WTC11 (cell line): ENCODE results near the gene STPG2. TPM values are rescaled to one million over a fixed set of nuclear protein-coding genes. Genes with fewer than 3 reads are reported as not detected.

Source experiments
- ATAC-seq: fragments of 200-7000 bp; cut with Tn5 transposase; 2 replicates; pipeline ENCODE4 v1.10.0; 2021; ENCODE audit warnings: mild to moderate bottlenecking, moderate library complexity
- CTCF ChIA-PET: fragments of 300-600 bp; sonication (Branson Sonifier 250); formaldehyde crosslinking; loops from one replicate; lab custom pipeline; 2021; ENCODE audit warnings: antibody characterized with exemption; lab: Charles Lee
- POLR2A ChIA-PET: fragments of 350-600 bp; sonication (Branson Sonifier 250); formaldehyde crosslinking; loops from one replicate; lab custom pipeline; 2021; ENCODE audit warnings: antibody characterized with exemption; lab: Charles Lee
- DNase-seq: peaks from one replicate; pipeline ENCODE4 v3.0.0; 2021; ENCODE audit warnings: low spot score
- H3K27ac Mint-ChIP-seq: 2 replicates; pipeline ENCODE4 v1.8.0; 2021; ENCODE audit warnings: mixed read lengths
- H3K27me3 Mint-ChIP-seq: 2 replicates; pipeline ENCODE4 v1.8.0; 2021; ENCODE audit warnings: low read depth, mild to moderate bottlenecking, moderate library complexity, mixed read lengths
- H3K36me3 Mint-ChIP-seq: 2 replicates; pipeline ENCODE4 v1.8.0; 2021; ENCODE audit warnings: mixed read lengths
- H3K4me1 Mint-ChIP-seq: 2 replicates; pipeline ENCODE4 v1.8.0; 2022; ENCODE audit warnings: mixed read lengths
- H3K4me3 Mint-ChIP-seq: 2 replicates; pipeline ENCODE4 v1.8.0; 2021; ENCODE audit warnings: mild to moderate bottlenecking, moderate library complexity, mixed read lengths
- H3K9me3 Mint-ChIP-seq: 2 replicates; pipeline ENCODE4 v1.8.0; 2021; ENCODE audit warnings: mixed read lengths
- ARID4B ChIP-seq: sonication (generic); formaldehyde crosslinking; IDR thresholded peaks from 2 replicates; pipeline ENCODE4 v1.8.0; 2023; ENCODE audit warnings: missing genetic modification reagents, mild to moderate bottlenecking, borderline replicate concordance
- CBFB ChIP-seq: sonication (generic); formaldehyde crosslinking; IDR thresholded peaks from 2 replicates; pipeline ENCODE4 v1.8.1; 2022; ENCODE audit warnings: mild to moderate bottlenecking, low read depth, missing genetic modification reagents
- CREM ChIP-seq: sonication (generic); formaldehyde crosslinking; IDR thresholded peaks from 2 replicates; pipeline ENCODE4 v1.8.1; 2022; ENCODE audit warnings: mild to moderate bottlenecking, missing genetic modification reagents, moderate library complexity
- EMX1 ChIP-seq: fragments of 250-450 bp; sonication (Bioruptor Pico); IDR thresholded peaks from 2 replicates; pipeline ENCODE4 v1.8.0; 2021; ENCODE audit warnings: mild to moderate bottlenecking
- NR3C1 ChIP-seq: sonication (generic); formaldehyde crosslinking; conservative IDR thresholded peaks from 2 replicates; pipeline ENCODE4 v1.8.1; 2023; ENCODE audit warnings: low read depth, mild to moderate bottlenecking, missing genetic modification reagents
- RELA ChIP-seq: sonication (generic); formaldehyde crosslinking; IDR thresholded peaks from 2 replicates; pipeline ENCODE4 v1.8.1; 2022; ENCODE audit warnings: missing genetic modification reagents, mild to moderate bottlenecking, borderline replicate concordance
- TEAD4 ChIP-seq: sonication (generic); formaldehyde crosslinking; IDR thresholded peaks from 2 replicates; pipeline ENCODE4 v1.8.0; 2022; ENCODE audit warnings: mild to moderate bottlenecking, missing genetic modification reagents
- ZBTB21 ChIP-seq: sonication (generic); formaldehyde crosslinking; IDR thresholded peaks from 2 replicates; pipeline ENCODE4 v1.8.1; 2023; ENCODE audit warnings: mild to moderate bottlenecking, missing genetic modification reagents, borderline replicate concordance
- ZNF121 ChIP-seq: sonication (generic); formaldehyde crosslinking; IDR thresholded peaks from 2 replicates; pipeline ENCODE4 v1.8.0; 2023; ENCODE audit warnings: missing genetic modification reagents
- ZNF232 ChIP-seq: sonication (generic); formaldehyde crosslinking; IDR thresholded peaks from 2 replicates; pipeline ENCODE4 v1.8.0; 2022; ENCODE audit warnings: mild to moderate bottlenecking, missing genetic modification reagents
- ZNF263 ChIP-seq: sonication (generic); formaldehyde crosslinking; IDR thresholded peaks from 2 replicates; pipeline ENCODE4 v1.8.1; 2022; ENCODE audit warnings: low read depth, mild to moderate bottlenecking, moderate library complexity, missing genetic modification reagents
- ZNF396 ChIP-seq: fragments of 250-450 bp; sonication (Bioruptor Pico); IDR thresholded peaks from 2 replicates; pipeline ENCODE4 v1.8.0; 2021; ENCODE audit warnings: mild to moderate bottlenecking, moderate library complexity, borderline replicate concordance
- total RNA-seq: library from RNA; stranded (reverse); gene quantifications from 3 replicates; pipeline ENCODE4 v1.2.3, GENCODE V29; 2021
- TF ChIP-seq, protein P1 (sequence below): sonication (generic); formaldehyde crosslinking; conservative IDR thresholded peaks from 2 replicates; pipeline ENCODE4 v1.8.1; 2022; ENCODE audit warnings: mild to moderate bottlenecking, missing genetic modification reagents
- TF ChIP-seq, protein P2 (sequence below): sonication (generic); formaldehyde crosslinking; IDR thresholded peaks from 2 replicates; pipeline ENCODE4 v1.8.1; 2023; ENCODE audit warnings: mild to moderate bottlenecking, missing genetic modification reagents, borderline replicate concordance
- TF ChIP-seq, protein P3 (sequence below): fragments of 250-450 bp; sonication (Bioruptor Pico); IDR thresholded peaks from 2 replicates; pipeline ENCODE4 v1.9.0; 2021; ENCODE audit warnings: moderate library complexity, mild to moderate bottlenecking, inconsistent platforms, borderline replicate concordance
- TF ChIP-seq, protein P4 (sequence below): fragments of 250-450 bp; sonication (Bioruptor Pico); IDR thresholded peaks from 2 replicates; pipeline ENCODE4 v1.9.0; 2021; ENCODE audit warnings: mild to moderate bottlenecking
- TF ChIP-seq, protein P5 (sequence below): sonication (generic); formaldehyde crosslinking; IDR thresholded peaks from 2 replicates; pipeline ENCODE4 v1.8.1; 2023; ENCODE audit warnings: mild to moderate bottlenecking, moderate library complexity, missing genetic modification reagents
- TF ChIP-seq, protein P6 (sequence below): fragments of 250-450 bp; sonication (Bioruptor Pico); conservative IDR thresholded peaks from 2 replicates; pipeline ENCODE4 v1.9.0; 2021; ENCODE audit warnings: mild to moderate bottlenecking
- TF ChIP-seq, protein P7 (sequence below): sonication (generic); formaldehyde crosslinking; IDR thresholded peaks from 2 replicates; pipeline ENCODE4 v1.8.0; 2022; ENCODE audit warnings: mild to moderate bottlenecking, missing genetic modification reagents

STPG2 gene
- total RNA-seq, 1 experiment from 2014 or later: 0.17 TPM

DNA sequence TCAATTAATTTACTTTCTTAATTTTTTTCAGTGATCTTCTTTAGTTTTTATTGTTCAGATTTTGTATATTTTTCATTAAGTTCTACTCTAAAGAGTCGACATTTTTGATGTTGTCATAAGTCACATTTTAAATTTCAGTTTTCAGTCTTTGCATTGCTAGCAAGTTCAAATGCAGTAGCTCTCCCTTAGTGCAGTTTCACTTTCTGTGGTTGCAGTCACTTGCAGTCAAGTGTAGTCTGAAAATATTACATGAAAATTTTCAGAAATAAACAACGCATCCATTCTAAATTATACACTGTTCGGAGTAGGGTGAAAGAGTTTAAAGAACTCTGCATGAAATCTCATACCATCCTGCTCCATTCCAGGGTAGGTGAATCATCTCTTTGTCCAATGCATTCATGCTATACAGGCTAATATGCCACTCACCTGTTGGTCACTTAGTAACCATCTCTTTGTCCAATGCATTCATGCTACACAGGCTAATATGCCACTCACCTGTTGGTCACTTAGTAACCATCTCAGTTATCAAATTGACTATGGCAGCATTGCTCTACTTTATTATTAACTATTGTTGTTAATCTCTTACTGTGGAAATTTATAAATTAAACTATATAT, 356.9 kb downstream of the STPG2 start:
- POLR2A ChIA-PET: no interaction called here
- DNase-seq (no peak), ATAC-seq (no peak)
- Mint-ChIP-seq H3K27me3 (no peaks in the 10 kb centered on the region), H3K4me3 (no peak overlapping the region), H3K9me3 (peaks cover 13% of the 10 kb centered on the region), H3K36me3 (no peaks in the 10 kb centered on the region), H3K4me1 (no peaks in the 10 kb centered on the region; the same call in 1 of the 2 replicates), H3K27ac (no peak overlapping the region)
- CTCF ChIA-PET: no interaction called here
- TF ChIP-seq TEAD4 (no peak), ZNF232 (CRISPR knock-in tag) (no peak), RELA (CRISPR knock-in tag) (no peak), CBFB (CRISPR knock-in tag) (no peak), EMX1 (CRISPR knock-in tag) (no peak), ZNF263 (CRISPR knock-in tag) (no peak), ZBTB21 (CRISPR knock-in tag) (no peak), CREM (no peak), ARID4B (no peak), NR3C1 (CRISPR knock-in tag) (no peak), ZNF121 (CRISPR knock-in tag) (no peak), ZNF396 (no peak)
- TF ChIP-seq, protein P1, sequence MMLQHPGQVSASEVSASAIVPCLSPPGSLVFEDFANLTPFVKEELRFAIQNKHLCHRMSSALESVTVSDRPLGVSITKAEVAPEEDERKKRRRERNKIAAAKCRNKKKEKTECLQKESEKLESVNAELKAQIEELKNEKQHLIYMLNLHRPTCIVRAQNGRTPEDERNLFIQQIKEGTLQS (CRISPR knock-in tag): no peak
- TF ChIP-seq, protein P2, sequence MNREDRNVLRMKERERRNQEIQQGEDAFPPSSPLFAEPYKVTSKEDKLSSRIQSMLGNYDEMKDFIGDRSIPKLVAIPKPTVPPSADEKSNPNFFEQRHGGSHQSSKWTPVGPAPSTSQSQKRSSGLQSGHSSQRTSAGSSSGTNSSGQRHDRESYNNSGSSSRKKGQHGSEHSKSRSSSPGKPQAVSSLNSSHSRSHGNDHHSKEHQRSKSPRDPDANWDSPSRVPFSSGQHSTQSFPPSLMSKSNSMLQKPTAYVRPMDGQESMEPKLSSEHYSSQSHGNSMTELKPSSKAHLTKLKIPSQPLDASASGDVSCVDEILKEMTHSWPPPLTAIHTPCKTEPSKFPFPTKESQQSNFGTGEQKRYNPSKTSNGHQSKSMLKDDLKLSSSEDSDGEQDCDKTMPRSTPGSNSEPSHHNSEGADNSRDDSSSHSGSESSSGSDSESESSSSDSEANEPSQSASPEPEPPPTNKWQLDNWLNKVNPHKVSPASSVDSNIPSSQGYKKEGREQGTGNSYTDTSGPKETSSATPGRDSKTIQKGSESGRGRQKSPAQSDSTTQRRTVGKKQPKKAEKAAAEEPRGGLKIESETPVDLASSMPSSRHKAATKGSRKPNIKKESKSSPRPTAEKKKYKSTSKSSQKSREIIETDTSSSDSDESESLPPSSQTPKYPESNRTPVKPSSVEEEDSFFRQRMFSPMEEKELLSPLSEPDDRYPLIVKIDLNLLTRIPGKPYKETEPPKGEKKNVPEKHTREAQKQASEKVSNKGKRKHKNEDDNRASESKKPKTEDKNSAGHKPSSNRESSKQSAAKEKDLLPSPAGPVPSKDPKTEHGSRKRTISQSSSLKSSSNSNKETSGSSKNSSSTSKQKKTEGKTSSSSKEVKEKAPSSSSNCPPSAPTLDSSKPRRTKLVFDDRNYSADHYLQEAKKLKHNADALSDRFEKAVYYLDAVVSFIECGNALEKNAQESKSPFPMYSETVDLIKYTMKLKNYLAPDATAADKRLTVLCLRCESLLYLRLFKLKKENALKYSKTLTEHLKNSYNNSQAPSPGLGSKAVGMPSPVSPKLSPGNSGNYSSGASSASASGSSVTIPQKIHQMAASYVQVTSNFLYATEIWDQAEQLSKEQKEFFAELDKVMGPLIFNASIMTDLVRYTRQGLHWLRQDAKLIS (CRISPR knock-in tag): no peak
- TF ChIP-seq, protein P3, sequence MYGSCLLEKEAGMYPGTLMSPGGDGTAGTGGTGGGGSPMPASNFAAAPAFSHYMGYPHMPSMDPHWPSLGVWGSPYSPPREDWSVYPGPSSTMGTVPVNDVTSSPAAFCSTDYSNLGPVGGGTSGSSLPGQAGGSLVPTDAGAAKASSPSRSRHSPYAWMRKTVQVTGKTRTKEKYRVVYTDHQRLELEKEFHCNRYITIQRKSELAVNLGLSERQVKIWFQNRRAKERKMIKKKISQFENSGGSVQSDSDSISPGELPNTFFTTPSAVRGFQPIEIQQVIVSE: no peak
- TF ChIP-seq, protein P4, sequence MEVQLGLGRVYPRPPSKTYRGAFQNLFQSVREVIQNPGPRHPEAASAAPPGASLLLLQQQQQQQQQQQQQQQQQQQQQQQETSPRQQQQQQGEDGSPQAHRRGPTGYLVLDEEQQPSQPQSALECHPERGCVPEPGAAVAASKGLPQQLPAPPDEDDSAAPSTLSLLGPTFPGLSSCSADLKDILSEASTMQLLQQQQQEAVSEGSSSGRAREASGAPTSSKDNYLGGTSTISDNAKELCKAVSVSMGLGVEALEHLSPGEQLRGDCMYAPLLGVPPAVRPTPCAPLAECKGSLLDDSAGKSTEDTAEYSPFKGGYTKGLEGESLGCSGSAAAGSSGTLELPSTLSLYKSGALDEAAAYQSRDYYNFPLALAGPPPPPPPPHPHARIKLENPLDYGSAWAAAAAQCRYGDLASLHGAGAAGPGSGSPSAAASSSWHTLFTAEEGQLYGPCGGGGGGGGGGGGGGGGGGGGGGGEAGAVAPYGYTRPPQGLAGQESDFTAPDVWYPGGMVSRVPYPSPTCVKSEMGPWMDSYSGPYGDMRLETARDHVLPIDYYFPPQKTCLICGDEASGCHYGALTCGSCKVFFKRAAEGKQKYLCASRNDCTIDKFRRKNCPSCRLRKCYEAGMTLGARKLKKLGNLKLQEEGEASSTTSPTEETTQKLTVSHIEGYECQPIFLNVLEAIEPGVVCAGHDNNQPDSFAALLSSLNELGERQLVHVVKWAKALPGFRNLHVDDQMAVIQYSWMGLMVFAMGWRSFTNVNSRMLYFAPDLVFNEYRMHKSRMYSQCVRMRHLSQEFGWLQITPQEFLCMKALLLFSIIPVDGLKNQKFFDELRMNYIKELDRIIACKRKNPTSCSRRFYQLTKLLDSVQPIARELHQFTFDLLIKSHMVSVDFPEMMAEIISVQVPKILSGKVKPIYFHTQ: no peak
- TF ChIP-seq, protein P5, sequence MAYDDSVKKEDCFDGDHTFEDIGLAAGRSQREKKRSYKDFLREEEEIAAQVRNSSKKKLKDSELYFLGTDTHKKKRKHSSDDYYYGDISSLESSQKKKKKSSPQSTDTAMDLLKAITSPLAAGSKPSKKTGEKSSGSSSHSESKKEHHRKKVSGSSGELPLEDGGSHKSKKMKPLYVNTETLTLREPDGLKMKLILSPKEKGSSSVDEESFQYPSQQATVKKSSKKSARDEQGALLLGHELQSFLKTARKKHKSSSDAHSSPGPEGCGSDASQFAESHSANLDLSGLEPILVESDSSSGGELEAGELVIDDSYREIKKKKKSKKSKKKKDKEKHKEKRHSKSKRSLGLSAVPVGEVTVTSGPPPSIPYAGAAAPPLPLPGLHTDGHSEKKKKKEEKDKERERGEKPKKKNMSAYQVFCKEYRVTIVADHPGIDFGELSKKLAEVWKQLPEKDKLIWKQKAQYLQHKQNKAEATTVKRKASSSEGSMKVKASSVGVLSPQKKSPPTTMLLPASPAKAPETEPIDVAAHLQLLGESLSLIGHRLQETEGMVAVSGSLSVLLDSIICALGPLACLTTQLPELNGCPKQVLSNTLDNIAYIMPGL (CRISPR knock-in tag): no peak
- TF ChIP-seq, protein P6, sequence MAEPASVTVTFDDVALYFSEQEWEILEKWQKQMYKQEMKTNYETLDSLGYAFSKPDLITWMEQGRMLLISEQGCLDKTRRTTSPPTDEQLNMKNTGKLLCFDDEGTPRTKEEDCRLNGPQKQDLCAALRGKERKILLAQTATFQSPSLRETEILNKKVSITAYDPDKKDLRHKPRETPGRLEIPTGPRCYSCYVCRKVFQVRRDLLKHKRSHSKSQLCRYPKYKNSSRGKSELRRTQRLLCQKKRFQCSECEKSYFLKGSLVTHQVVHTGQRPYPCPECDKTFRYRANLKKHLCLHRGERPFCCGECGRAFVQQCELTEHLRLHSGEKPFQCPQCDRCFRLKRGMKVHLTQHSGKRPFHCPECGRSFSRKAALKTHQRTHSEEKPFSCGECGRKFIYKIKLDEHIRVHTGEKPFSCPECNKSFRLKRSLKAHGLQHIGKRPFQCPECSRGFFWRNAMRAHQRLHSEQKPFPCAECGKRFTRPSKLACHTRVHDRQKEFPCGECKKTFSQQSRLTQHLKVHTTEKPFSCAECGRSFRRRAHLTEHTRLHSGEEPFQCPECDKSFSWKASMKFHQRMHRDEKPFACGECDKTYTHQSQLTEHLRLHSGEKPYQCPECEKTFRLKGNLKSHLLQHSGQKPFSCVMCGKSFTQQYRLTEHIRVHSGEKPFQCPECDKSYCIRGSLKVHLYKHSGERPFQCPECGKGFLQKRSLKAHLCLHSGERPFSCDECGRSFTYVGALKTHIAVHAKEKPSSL: no peak
- TF ChIP-seq, protein P7, sequence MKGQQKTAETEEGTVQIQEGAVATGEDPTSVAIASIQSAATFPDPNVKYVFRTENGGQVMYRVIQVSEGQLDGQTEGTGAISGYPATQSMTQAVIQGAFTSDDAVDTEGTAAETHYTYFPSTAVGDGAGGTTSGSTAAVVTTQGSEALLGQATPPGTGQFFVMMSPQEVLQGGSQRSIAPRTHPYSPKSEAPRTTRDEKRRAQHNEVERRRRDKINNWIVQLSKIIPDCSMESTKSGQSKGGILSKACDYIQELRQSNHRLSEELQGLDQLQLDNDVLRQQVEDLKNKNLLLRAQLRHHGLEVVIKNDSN (CRISPR knock-in tag): no peak
